ENCODE data around the gene CERT1.

GRCh38 chr5:75366787-75367186, 144.6 kb downstream of the CERT1 start:
- no peak for TF ChIP-seq POLR2A (IDR thresholded peaks at IDR 0.05)
- no peak for TF ChIP-seq CTCF (IDR thresholded peaks at IDR 0.05)

Measured in tibial nerve (tissue), 3 donors.